HepG2 (cell line): Measurements from ENCODE around the gene GALK2. TPM values are rescaled to one million over a fixed set of nuclear protein-coding genes. Genes with fewer than 3 reads are reported as not detected.

ENCODE experiments used
- ATAC-seq: fragments of 200-7000 bp; cut with Tn5 transposase; 3 replicates; pipeline ENCODE4 v1.9.1; 2020; ENCODE audit warnings: mild to moderate bottlenecking, moderate library complexity
- BruUV-seq: library from RNA; stranded (reverse); fragments of 400-500 nt; replicated peaks from 2 replicates; lab custom pipeline; 2021; lab: Mats Ljungman, UMichigan
- CTCF ChIA-PET: fragments of 300-600 bp; formaldehyde crosslinking; extraction: SDS; loops from one replicate; lab custom pipeline; 2021; ENCODE audit warnings: low total read pairs, inconsistent platforms, low intra/inter-chr PET ratio; lab: Yijun Ruan, JAX
- POLR2A ChIA-PET: fragments of 350-600 bp; sonication (Branson Sonifier 250); formaldehyde crosslinking; loops from one replicate; lab custom pipeline; 2020; ENCODE audit warnings: antibody characterized with exemption, inconsistent platforms; lab: Yijun Ruan, JAX
- DNase-seq: peaks from one replicate; pipeline ENCODE4 v3.0.0-alpha.2; 2015; ENCODE audit warnings: low spot score
- FAIRE-seq: peaks from 3 replicates; lab custom pipeline; 2011; peaks lifted over from hg19 to GRCh38; lab: Jason Lieb, UNC
- H2AFZ ChIP-seq: one replicate; pipeline ENCODE4 v1.6.1; 2011; ENCODE audit warnings: low read length, inconsistent platforms
- H3K27ac ChIP-seq: fragments of 300-600 bp; 3 replicates; pipeline ENCODE4 v1.8.0; 2011; ENCODE audit warnings: mixed run types, mild to moderate bottlenecking, mixed read lengths, low read length, inconsistent platforms; ENCODE audit not compliant: insufficient read depth; ENCODE audit errors: extremely low read length
- H3K27me3 ChIP-seq, 2 experiments: fragments of 200-600 bp in 1 of 2; 2 replicates in 1 of 2; 3 replicates in 1 of 2; pipeline versions ENCODE4 v1.6.0 to v1.8.0; 2011; ENCODE audit warnings: low read length in 2 of 2, mild to moderate bottlenecking in 2 of 2, moderate library complexity in 2 of 2, inconsistent platforms in 1 of 2; ENCODE audit not compliant: insufficient read depth in 2 of 2, control insufficient read depth in 1 of 2
- H3K36me3 ChIP-seq, 2 experiments: fragments of 200-600 bp in 1 of 2; replicated peaks in 1 of 2; 2 replicates in 1 of 2; 3 replicates in 1 of 2; pipeline versions ENCODE4 v1.5.1 to v1.8.0; 2011; ENCODE audit warnings: low read length in 2 of 2, inconsistent platforms in 1 of 2; ENCODE audit not compliant: insufficient read depth in 2 of 2, control insufficient read depth in 1 of 2
- H3K4me1 ChIP-seq: 2 replicates; pipeline ENCODE4 v1.5.1; 2012; ENCODE audit warnings: low read length, inconsistent platforms; ENCODE audit not compliant: insufficient read depth
- H3K4me2 ChIP-seq: 2 replicates; pipeline ENCODE4 v1.6.0; 2011; ENCODE audit warnings: low read depth, low read length, inconsistent platforms
- H3K4me3 ChIP-seq, 3 experiments: fragments of 200-600 bp in 1 of 3; sonication (generic), shearing (Covaris generic) in 1 of 3; replicated peaks in 1 of 3; 2 replicates each; pipeline ENCODE4 v1.5.1; 2011 to 2016; ENCODE audit warnings: low read length in 3 of 3, inconsistent platforms in 2 of 3, low read depth in 2 of 3, mild to moderate bottlenecking in 2 of 3, control low read depth in 1 of 3, mixed read lengths in 1 of 3; ENCODE audit not compliant: insufficient read depth in 1 of 3
- H3K79me2 ChIP-seq: one replicate; pipeline ENCODE4 v1.6.1; 2011; ENCODE audit warnings: low read length, inconsistent platforms; ENCODE audit not compliant: insufficient read depth
- H3K9ac ChIP-seq: 2 replicates; pipeline ENCODE4 v1.6.0; 2011; ENCODE audit warnings: mild to moderate bottlenecking, low read depth, low read length, inconsistent platforms; ENCODE audit not compliant: insufficient read depth
- H3K9me3 ChIP-seq: 2 replicates; pipeline ENCODE4 v1.5.1; 2012; ENCODE audit warnings: mild to moderate bottlenecking, low read length
- H4K20me1 ChIP-seq: 2 replicates; pipeline ENCODE4 v1.6.0; 2011; ENCODE audit warnings: inconsistent platforms, mild to moderate bottlenecking, low read length, moderate library complexity; ENCODE audit not compliant: insufficient read depth
- CC2D1A ChIP-seq: sonication (generic); formaldehyde crosslinking; IDR thresholded peaks from 2 replicates; pipeline ENCODE4 v1.8.1; 2023; ENCODE audit warnings: mild to moderate bottlenecking, missing genetic modification reagents
- ETV5 ChIP-seq: IDR thresholded peaks from 2 replicates; pipeline ENCODE4 v1.6.1; 2018; ENCODE audit warnings: missing biosample characterization, missing genetic modification reagents, inconsistent platforms, borderline replicate concordance
- HOXA3 ChIP-seq: sonication (generic); formaldehyde crosslinking; IDR thresholded peaks from 2 replicates; pipeline ENCODE4 v1.5.0; 2020; ENCODE audit warnings: missing genetic modification reagents
- MEIS2 ChIP-seq: sonication (generic); formaldehyde crosslinking; IDR thresholded peaks from 2 replicates; pipeline ENCODE4 v1.9.0; 2021; ENCODE audit warnings: mild to moderate bottlenecking, missing genetic modification reagents
- NONO ChIP-seq, 2 experiments: fragments of 450-650 bp in 1 of 2; sonication (generic) in 1 of 2; formaldehyde crosslinking in 1 of 2; IDR thresholded peaks in 1 of 2; conservative IDR thresholded peaks in 1 of 2; 2 replicates each; pipeline versions ENCODE4 v1.6.1 to v1.8.0; 2017 to 2022; ENCODE audit warnings: mild to moderate bottlenecking in 1 of 2, missing genetic modification reagents in 1 of 2, moderate library complexity in 1 of 2
- ZNF749 ChIP-seq: sonication (generic); formaldehyde crosslinking; IDR thresholded peaks from 2 replicates; pipeline ENCODE4 v1.8.0; 2022; ENCODE audit warnings: mild to moderate bottlenecking, missing genetic modification reagents, moderate library complexity, borderline replicate concordance
- in situ Hi-C: cut with HindIII; loops from 2 replicates; pipeline ENCODE4 v1.10.0; 2017; ENCODE audit warnings: low pct_unique_long_range_greater_than_20kb; ENCODE audit not compliant: extremely low pct_ligation_motif_present
- intact Hi-C: fragments of 100-400 bp; cut with micrococcal nuclease; formaldehyde crosslinking; loops from one replicate; pipeline ENCODE4 v1.10.0; 2022; ENCODE audit not compliant: unreplicated experiment
- polyA plus RNA-seq, 8 experiments: library from polyadenylated mRNA; depleted of rRNA in 3 of 8; stranded (reverse) in 7 of 8; unstranded in 1 of 8; fragments of >200 nt; fragmentation: Illumina TruSeq in 4 of 8; extraction: Trizol in 4 of 8; gene quantifications; 2 replicates each; pipeline versions ENCODE4 v1.2.1 to v1.2.3, GENCODE V29; 2011 to 2016; ENCODE audit warnings: low read depth in 4 of 8, missing spikeins in 1 of 8, mixed read lengths in 1 of 8; ENCODE audit not compliant: insufficient read depth in 1 of 8
- total RNA-seq, 5 experiments: library from RNA; depleted of rRNA; stranded (reverse); fragments of >200 nt; fragmentation: Illumina TruSeq; extraction: Trizol; gene quantifications; 2 replicates each; pipeline ENCODE4 v1.2.3, GENCODE V29; 2016; ENCODE audit warnings: low read depth in 1 of 5
- TF ChIP-seq, protein P1 (sequence below): sonication (generic); formaldehyde crosslinking; IDR thresholded peaks from 2 replicates; pipeline ENCODE4 v1.4.0; 2020; ENCODE audit warnings: missing genetic modification reagents
- TF ChIP-seq, protein P2 (sequence below): sonication (generic); formaldehyde crosslinking; conservative IDR thresholded peaks from 2 replicates; pipeline ENCODE4 v1.8.0; 2022; ENCODE audit warnings: low read depth, missing genetic modification reagents
- TF ChIP-seq, protein P3 (sequence below): sonication (generic); formaldehyde crosslinking; IDR thresholded peaks from 2 replicates; pipeline ENCODE4 v1.4.0; 2020; ENCODE audit warnings: missing genetic modification reagents

Gene GALK2
- total and polyA plus RNA-seq, 2 of the 13 experiments (the other 11 are each of a cell fraction or from before 2014, with no cell fraction given), result 17.6 to 32.8 TPM

DNA sequence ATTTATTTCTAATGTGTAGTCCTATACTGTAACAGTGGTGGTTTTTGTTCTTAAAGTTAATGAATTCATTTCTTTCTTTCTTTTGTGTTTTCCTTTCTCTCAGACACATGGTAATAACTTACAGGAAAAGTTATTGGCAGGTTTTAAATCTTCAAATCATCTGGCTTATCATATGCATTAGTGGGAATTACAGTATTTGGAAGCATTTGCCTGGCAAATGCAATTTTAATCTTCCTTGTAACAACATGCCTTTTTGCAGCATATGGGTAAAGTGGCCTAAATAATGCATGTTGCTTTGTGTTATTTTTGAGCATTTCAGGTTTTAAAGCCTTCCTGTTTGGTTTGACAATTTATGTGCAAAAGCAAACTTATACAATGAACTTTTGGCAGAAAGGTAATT lies 66.8 kb downstream of the GALK2 start:
- FAIRE-seq (no peak), ATAC-seq (no peak), DNase-seq (no peak)
- H3K4me3 ChIP-seq, result no peak overlapping the region
- no peaks in the 10 kb centered on the region for H3K9me3 ChIP-seq
- no peak overlapping the region for H3K27ac ChIP-seq
- intact Hi-C loops (loop anchor here (5.0 kb wide), 1 partner anchor 910 kb away; no protein-coding TSS in a partner anchor), in situ Hi-C loops (loop anchor here (25.0 kb wide), 1 partner anchor 775 kb away; no protein-coding TSS in a partner anchor)
- peaks cover 0 to 5% of the 10 kb centered on the region in 2 experiments; a peak in 2 of 5 replicates for H3K36me3 ChIP-seq
- ChIA-PET POLR2A (no interaction called here), CTCF (interaction anchor here (1.3 to 2.1 kb wide), 2 partner anchors 185 kb away, joined by 5 to 22 read pairs; partner anchors contain the start of gene FGF7)
- BruUV-seq, result no TSS peak
- TF ChIP-seq MEIS2 (CRISPR knock-in tag) (no peak), CC2D1A (CRISPR knock-in tag) (no peak), HOXA3 (CRISPR knock-in tag) (no peak), ZNF749 (no peak), ETV5 (CRISPR knock-in tag) (no peak), NONO (IDR thresholded peaks at IDR 0.05) (no peak), NONO (CRISPR knock-in tag; conservative IDR thresholded peaks at IDR 0.05) (no peak)
- TF ChIP-seq, protein P1, sequence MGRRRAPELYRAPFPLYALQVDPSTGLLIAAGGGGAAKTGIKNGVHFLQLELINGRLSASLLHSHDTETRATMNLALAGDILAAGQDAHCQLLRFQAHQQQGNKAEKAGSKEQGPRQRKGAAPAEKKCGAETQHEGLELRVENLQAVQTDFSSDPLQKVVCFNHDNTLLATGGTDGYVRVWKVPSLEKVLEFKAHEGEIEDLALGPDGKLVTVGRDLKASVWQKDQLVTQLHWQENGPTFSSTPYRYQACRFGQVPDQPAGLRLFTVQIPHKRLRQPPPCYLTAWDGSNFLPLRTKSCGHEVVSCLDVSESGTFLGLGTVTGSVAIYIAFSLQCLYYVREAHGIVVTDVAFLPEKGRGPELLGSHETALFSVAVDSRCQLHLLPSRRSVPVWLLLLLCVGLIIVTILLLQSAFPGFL (CRISPR knock-in tag), result no peak
- TF ChIP-seq, protein P2, sequence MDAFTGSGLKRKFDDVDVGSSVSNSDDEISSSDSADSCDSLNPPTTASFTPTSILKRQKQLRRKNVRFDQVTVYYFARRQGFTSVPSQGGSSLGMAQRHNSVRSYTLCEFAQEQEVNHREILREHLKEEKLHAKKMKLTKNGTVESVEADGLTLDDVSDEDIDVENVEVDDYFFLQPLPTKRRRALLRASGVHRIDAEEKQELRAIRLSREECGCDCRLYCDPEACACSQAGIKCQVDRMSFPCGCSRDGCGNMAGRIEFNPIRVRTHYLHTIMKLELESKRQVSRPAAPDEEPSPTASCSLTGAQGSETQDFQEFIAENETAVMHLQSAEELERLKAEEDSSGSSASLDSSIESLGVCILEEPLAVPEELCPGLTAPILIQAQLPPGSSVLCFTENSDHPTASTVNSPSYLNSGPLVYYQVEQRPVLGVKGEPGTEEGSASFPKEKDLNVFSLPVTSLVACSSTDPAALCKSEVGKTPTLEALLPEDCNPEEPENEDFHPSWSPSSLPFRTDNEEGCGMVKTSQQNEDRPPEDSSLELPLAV (CRISPR knock-in tag), result no peak
- TF ChIP-seq, protein P3, sequence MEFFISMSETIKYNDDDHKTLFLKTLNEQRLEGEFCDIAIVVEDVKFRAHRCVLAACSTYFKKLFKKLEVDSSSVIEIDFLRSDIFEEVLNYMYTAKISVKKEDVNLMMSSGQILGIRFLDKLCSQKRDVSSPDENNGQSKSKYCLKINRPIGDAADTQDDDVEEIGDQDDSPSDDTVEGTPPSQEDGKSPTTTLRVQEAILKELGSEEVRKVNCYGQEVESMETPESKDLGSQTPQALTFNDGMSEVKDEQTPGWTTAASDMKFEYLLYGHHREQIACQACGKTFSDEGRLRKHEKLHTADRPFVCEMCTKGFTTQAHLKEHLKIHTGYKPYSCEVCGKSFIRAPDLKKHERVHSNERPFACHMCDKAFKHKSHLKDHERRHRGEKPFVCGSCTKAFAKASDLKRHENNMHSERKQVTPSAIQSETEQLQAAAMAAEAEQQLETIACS, result no peak
- peaks cover 11% of the 10 kb centered on the region for H3K4me1 ChIP-seq
- H4K20me1 ChIP-seq, result no peaks in the 10 kb centered on the region
- no peaks in the 10 kb centered on the region for H3K79me2 ChIP-seq
- no peaks in the 10 kb centered on the region for H3K27me3 ChIP-seq
- no peak overlapping the region for H2AFZ ChIP-seq
- no peak overlapping the region for H3K9ac ChIP-seq
- H3K4me2 ChIP-seq, result no peak overlapping the region
